SIG-M5 (cell line): ENCODE results near the gene CHST15.

Experiments
- DNase-seq: peaks from one replicate; lab custom pipeline; 2025; lab: John Stamatoyannopoulos, UW

The CHST15 gene

DNA sequence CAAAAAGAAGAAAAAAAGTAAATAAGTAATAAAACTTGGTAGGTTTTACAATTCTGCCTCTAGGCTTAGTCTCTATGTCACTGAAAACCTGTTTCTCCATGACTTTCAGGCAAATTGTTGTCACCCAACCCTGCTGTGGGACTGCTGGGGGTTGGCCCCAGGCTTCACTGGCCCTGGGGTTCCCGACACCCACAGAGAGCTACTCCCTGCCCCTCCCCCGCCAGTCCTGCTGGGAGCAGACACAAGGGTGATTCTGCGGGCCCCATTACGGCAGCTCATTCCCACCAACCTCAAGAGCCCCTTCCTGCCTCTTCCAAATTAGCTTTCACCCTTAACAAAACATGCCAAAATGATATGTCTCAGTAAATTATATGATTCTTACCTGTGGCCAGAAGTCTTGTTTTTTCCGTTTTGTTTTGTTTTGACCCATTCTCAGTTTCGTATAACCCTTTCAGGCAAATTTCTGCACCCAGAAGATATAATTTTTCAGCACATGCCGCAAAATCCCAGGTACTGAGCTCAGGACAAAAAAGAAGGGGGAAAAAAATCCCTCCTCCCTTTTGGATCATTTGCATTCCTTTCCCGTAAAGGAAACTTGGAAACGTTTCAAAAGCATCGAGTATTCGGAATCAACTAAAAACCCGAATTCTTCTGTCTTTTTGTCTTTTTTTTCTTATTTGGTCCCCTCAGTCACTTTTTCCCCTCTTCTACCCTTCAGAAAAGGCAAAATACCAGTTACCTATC lies 27.8 kb downstream of the CHST15 start:
- no peak for DNase-seq

DNA sequence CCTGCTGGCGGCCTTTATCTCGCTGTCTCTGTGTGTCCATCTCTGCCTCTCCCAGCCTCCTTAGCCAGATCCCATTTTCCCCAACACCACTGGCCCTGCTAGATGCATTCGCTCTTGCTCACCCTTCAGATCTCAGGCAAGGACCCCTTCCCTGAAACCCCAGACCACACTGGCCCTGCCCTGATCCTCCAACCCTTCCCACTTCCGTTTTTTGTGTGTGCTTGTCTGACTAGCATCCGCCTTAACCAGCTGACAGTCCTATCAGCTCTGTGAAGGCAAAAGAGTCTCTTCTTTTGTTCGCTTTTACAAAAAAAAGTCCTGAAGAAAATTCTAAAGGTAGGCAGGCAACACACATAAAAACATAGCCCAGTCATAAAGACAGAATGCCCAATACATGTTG lies 28.7 kb downstream of the CHST15 start:
- DNase-seq, result no peak

DNA sequence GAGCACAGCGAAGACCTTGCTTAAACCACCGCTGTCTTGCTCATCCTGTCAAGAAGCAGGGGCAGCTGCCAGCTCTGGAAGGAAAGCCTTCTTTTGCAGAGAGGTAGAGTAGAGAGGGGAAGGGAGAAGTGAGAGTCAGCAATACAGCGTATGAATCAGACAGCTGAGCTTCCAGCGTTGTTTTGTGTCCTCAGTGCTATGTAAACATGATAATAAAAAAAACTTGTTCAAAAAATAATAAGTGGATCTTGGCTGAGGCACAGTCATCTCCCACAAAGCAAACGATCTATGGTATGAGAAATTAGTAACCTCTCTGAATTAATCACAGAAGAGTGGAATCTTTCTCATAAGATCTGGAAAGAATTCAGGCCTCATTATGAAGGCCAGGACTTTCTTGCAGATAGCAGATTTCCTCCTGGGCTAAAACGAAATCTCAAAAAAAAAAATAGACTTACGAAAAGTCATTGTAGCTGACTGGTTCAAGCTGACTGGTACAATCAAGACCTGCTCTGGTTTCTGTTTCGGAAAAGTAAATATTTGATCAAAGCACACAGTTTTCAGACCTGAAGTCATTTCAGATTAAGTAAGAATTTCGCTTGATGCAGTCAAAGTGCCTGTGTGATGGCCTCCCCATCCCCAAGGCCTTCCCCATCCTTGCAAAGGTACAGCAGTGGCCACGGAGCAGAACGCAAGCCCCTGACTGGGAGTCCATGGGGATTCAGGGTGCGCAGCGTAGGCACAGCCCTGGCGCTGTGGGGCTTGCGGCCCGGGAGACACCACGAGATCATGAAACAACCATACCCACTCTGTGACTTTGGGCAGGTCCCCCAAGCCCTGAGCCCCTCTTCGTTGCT lies 29.4 kb downstream of the CHST15 start:
- no peak for DNase-seq

DNA sequence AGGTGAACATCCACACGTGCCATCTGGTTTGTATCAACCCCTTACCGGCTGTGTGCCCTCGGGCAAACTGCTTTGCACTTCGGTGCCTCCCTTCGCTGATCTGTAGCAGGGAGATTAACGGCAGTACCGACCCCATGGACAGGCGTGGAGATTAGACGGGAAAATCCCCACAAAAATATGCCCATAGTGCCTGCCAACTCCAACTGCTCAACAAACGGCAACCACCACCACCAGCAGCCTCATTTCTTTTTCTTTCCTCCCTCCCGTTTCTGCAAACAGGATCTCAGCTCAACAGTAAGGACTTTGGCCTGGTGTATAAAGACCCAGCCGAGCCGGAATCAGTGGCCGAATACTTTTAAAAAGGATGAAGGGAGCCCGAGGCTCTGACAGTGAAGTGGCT lies 31.0 kb downstream of the CHST15 start:
- DNase-seq, result no peak

DNA sequence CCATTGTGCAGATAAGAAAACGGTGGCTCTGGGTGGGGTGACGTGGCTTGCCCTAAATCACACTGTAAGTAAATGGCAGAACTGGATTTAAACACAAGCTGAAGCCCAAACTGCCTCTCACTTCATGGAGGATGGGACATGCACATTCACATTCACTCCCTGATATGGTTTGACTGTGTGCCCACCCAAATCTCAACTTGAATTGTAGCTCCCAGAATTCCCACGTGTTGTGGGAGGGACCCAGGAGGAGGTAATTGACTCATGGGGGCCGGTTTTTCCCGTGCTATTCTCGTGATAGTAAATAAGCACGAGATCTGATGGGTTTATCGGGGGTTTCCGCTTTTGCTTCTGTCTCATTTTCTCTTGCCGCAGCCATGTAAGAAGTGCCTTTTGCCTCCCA lies 32.4 kb downstream of the CHST15 start:
- DNase-seq, result no peak

DNA sequence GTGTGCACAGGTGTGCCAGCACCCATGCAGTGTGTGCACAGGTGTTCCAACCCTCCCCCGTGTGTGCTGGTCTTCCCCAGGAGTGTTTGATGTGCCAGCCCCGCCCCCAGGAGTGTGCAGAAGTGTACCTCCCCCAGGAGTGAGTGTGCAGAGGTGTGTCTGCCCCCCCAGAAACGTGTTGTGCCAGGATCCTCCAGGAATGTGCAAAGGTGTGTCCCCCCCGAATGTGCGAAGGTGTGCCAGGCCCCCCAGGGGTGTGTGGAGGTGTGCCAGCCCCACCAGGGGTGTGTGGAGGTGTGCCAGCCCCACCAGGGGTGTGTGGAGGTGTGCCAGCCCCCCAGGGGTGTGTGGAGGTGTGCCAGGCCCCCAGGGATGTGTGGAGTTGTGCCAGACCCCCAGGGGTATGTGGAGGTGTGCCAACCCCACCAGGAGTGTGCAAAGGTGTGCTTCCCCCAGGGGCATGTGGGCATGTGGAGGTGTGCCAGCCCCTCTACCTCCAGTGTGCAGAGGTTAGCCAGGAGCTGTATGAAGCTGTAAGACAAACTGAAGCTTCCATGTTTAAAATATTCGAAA lies 33.2 kb downstream of the CHST15 start:
- DNase-seq, result no peak

DNA sequence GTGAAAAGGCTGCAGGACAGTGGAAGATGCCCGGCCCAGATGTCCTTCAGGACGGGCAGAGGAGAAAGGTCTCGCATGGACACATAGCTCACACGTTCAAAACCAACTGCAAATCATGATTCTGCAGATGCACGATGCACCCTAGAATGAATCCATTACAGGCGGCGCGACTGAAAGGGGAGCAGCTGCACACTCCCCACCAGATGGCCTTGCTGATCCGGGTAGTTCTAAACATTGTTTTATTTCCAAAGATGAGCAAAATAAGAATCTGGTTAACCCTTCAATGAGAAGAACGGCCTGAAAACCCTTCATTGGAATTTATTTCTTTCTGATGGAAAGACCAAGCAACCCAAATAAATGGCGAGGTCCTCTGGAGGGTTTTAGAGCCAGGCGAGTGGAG lies 33.8 kb downstream of the CHST15 start:
- no peak for DNase-seq

DNA sequence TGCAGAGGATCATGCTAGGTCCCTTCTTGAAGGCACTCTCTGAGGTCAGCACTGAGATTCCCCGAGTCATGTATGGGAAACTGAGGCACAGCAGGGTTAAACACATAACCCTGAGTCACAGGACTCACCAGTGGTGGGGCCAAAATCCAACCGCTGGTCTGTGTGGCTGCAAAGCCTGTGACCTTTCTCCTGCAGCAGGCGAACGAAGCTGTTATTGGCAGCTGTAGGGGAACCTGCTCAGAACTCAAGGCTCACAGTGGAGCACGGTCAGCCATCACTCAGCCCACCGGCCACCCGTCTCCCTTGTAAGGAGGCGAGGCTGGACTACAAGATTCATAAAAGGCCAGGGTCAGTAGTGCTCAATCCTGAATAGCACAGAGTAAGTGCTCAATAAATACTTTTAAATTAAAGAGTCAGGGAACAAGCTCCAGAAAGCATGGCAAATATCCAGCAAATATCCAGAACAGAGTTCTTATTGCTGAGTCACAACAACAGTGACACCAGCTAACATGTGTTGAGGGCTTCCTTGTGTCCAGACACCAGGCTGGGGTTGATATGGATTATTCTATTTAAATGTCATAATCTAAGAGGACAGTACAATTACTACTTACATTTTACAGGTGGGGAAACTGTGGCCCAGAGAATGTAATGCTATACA lies 34.9 kb downstream of the CHST15 start:
- DNase-seq, result no peak

DNA sequence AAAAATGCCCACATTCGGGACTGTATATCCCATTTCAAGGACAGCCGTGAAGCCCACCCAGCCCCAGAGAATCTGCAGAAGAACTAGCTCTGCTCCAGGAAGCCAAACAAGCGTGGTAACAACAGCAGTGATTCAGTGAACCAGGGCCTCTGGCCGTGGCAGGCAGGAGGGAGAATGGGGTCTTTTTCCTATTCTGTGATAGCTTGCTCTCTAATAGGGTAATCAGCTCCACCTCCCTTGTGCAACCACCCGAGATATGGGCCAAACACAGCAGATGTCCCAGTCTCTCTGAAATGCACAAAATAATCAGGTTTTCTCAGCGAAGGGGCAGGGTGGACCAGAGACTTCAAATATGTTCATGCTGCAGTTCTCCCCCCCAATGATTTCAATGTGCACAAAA lies 35.8 kb downstream of the CHST15 start:
- DNase-seq, result no peak

DNA sequence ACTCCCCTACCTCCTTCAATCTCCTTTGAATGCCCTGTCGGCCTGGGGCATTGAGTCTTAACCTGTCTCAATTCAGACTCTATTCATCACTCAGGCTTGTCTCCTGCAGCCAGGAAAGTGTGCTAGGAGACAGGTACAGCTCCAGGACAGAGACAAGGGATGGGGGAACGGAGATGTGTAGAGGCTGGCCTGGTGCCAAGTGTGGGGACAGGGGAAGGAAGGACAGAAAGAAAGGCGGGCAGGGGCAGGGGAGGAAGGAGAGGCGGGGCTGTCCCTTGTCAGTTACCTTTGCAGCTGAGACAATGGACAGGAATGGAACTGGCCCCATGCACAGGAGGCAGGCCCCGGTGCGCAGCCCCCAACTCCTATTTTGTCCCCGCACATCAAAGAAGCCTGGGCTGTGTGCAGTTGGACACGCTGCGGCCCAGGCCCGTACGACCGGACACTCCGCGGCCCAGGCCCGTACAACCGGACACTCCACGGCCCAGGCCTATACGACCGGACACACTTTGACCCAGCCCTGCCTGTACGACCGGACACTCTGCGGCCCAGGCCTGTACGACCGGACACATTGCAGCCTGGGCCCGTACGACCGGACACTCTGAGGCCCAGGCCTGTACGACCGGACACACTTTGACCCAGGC lies 36.9 kb downstream of the CHST15 start:
- DNase-seq, result no peak

DNA sequence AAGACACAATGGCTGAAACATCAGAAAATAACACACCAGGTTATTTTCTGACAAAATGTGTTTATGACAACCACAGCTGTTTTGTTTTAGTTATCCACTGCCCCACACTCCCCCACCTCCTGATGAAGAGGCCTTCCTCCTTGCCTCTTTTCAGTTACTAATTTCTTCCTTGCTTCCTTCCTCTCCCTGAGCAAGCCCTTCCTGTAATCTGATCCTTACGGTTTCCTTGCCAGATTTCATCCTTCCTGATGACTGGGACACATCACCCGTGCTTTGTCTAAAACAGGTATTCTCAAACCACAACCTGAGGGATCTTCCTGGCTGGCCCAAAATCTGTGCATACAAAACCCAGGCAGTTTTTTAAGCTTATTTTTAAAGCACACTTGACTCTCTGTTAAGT lies 39.4 kb downstream of the CHST15 start:
- no peak for DNase-seq

DNA sequence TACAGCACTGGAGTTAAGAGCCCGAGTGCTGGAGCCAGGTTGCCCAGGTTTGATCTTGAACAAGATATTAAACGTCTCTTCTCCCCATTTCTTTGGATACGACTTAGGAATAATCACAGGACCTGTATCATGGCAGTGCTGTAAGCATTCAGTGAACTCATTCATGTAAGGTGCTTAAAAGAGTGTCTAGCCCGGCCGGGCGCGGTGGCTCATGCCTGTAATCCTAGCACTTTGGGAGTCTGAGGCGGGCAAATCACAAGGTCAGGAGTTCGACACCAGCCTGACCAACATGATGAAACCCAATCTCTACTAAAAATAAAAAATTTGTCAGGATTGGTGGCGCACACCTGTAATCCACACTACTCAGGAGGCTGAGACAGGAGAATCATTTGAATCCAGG lies 40.8 kb downstream of the CHST15 start:
- DNase-seq, result no peak

DNA sequence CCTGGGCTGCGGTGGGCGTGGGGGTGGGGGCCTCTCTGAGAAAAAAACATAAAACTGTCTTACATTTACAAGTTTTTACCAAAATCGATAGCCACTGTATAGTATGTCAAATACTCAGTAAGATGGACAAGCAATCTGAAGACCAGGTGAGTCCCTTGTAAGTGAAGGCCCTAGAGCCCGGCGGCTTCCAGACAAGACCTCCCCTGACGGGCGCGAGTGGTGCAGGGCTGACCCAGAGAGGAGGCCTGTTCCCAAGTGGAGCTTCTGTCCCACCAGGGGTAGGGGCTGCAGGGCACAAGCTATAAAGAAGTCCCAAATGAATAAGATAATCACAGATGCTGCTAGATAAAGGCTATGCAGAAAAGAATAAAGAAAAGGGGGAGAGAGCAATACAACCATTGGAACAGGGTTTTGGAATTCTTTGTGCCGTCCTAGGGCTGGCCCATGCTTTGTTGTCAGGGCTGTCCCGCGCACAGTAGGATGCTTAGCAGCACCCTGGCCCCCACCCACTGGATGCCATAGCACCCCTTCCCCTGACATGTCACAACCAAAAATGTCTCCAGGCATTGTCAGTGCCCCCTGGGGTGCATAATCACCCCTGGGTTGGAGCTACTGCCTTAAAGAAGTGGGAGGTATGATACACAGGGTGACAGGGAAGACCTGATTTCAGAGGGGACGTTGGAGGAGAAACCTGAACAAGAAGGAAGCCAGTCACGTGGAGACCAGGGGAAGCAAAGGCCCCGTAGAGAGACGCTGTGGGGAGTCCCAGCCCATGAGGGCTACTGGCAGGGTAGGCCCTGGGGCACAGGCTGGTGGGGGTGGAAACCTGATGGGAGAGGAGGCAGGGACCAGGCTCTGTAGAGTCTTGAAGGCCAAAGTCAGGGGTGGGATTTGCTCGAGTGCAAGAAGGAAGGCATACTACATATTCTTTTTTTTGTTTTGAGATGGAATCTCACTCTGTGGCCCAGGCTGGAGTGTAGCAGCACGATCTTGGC lies 43.1 kb downstream of the CHST15 start:
- DNase-seq, result no peak

DNA sequence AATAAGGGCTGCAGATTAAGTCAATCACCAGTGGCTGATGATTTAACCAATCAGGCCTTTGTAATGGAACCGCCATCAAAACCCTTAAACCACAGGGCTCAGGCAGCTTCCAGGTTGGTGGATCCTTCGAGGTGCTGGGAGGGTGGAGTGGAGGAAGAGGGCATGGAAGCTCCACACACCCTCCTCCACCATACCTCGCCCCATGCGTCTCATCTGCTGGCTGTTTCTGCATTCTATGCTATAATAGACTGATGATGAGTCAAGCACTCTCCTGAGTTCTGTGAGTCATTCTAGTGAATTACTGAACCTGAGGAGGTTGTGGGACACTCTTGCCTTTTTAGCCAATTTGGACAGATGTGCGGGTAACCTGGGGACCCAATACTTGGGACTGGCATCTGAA lies 43.9 kb downstream of the CHST15 start:
- DNase-seq, result no peak

DNA sequence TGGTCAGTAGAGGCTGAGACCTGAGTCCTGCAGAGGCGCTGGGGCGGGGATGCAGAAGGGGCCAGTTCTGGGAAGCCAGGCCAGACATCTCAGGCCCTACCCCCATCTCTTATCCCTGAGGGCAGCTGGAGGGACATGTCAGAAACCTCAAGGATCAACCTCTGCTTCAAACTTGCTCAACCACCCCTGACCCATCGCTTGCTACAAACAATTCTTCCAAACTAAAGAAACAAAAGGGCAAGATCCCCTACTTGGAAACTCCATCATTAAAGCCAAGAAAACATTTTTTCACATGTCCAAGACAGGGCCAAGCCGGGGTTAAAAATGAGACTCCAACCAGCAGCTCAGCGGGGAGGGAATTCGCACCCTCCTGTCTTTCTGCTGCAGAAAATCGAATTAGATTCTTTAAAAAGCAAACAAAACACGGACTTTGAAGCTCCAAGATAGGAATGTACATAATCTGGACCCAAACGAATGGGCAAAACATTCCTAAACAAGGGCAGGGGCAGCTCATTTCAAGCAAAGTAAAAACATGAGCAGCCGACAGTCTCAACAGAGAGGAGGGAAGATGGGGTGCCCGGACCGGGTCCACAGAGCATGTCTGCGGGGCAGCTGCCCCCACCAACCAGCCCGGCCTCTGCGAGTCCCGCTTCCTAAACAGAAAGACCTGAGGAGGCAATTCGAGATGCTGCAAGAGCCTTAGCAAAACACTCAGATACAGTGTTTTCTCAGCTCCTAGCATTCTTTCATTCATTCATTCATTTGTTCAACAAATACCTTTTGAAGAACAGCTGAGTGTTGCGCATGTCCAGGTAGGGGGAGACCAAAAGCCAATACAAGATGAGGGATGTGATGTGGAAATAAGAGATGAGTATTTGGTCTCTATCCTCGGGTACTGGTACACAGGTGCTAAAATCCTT lies 44.8 kb downstream of the CHST15 start:
- DNase-seq, result no peak

DNA sequence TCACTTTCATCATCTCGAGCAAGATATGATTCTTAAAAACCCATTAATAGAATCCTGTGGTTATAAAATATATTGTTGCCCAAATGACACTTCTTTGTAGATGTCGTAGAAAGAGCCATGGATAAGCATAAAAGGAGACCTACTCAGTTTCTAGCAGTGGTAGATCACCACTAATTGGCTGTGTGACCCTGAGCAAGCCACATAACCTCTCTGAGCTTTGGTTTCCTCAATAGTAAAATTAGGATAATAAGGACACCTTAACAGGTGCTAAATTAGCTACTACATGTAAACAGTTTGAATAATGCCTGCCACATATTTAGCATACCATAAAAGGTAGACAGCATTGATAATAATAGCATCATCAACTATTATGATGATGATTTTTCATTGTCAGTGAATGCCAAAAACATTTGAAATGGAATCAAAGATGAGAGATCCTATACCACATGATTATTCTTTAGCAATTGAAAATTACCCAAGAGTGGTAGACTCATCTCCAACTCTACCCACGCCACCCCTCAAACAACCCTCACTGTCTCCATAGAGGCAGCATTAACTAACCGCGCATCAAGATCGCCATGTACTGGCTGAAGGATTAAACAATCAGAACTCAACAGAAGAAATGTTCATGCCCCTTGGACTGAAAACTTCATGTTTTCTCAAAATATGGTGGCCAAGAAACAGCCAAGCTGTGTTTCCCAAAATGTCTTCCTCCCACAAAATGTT lies 45.8 kb downstream of the CHST15 start:
- DNase-seq, result no peak

DNA sequence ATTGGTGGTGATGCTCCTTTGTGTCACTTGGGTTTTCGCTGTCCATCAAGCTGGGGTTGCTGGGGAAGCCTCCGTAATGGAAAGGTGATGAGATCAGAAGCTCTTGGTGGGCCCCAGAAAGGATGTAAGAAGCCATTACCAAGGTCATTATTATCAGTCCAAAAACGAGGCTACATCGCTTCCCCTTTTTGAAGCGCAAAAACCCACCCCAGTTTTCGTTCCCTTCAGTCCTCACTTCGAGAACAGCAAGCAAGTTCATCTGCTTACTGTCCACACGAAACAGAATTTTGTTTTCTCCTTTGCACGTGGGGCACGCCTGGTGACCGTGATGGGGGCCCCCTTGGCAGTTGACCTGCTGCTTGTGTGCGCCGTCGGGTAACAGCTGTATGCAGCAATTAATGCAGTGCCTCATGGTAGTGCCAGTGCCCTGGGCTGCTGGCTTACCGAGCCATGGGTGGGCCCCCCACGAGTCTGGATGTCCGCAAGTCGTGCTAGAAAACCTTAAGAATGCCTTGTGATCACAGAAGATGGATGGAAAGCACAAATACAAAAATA lies 47.5 kb downstream of the CHST15 start:
- DNase-seq, result no peak

DNA sequence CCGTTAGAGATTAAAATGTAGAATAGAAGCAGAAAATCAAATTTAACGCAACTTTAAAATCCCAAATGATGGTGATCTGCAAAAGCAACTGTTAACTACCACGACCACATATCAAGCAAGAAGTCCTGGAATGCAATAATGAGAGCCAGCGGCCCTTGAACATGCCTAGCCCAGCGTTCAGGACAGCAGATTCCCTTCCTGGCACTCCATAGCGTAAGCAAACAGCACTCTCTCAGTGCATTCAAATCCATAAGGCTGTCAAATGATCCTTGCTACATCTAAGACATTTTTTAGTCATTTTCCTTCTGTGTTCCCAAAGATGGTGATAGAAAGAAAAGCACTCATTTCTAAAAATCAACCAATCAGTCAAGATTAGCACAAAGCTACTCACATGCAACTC lies 48.1 kb downstream of the CHST15 start:
- no peak for DNase-seq
